ENCODE measurements around the gene ZC3H8.

The ZC3H8 gene

GRCh38 chr2:112163541-112163981 is 91.3 kb downstream of the ZC3H8 start:
- Histone ChIP-seq H3K36me3 (no peaks in the 10 kb centered on the region), H3K4me3 (no peak overlapping the region), H3K27ac (no peak overlapping the region), H3K9me3 (no peaks in the 10 kb centered on the region), H3K27me3 (no peaks in the 10 kb centered on the region), H3K4me1 (no peaks in the 10 kb centered on the region)
- DNase-seq, result peak in 1 of 2 donors; percentile 38
- TF ChIP-seq, protein P1, sequence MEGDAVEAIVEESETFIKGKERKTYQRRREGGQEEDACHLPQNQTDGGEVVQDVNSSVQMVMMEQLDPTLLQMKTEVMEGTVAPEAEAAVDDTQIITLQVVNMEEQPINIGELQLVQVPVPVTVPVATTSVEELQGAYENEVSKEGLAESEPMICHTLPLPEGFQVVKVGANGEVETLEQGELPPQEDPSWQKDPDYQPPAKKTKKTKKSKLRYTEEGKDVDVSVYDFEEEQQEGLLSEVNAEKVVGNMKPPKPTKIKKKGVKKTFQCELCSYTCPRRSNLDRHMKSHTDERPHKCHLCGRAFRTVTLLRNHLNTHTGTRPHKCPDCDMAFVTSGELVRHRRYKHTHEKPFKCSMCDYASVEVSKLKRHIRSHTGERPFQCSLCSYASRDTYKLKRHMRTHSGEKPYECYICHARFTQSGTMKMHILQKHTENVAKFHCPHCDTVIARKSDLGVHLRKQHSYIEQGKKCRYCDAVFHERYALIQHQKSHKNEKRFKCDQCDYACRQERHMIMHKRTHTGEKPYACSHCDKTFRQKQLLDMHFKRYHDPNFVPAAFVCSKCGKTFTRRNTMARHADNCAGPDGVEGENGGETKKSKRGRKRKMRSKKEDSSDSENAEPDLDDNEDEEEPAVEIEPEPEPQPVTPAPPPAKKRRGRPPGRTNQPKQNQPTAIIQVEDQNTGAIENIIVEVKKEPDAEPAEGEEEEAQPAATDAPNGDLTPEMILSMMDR (IDR thresholded peaks at IDR 0.05), result no peak
- intact Hi-C loops (cut with DNase I; ENCODE audit: low total_unique reads), result no loop called here

GRCh38 chr2:112162956-112163355 is 91.9 kb downstream of the ZC3H8 start:
- peak in 1 of 2 donors; percentile 28 for DNase-seq
- Histone ChIP-seq H3K9me3 (no peaks in the 10 kb centered on the region), H3K4me1 (no peaks in the 10 kb centered on the region), H3K36me3 (no peaks in the 10 kb centered on the region), H3K27ac (no peak overlapping the region), H3K4me3 (no peak overlapping the region), H3K27me3 (no peaks in the 10 kb centered on the region)
- TF ChIP-seq, protein P1 (IDR thresholded peaks at IDR 0.05), result no peak
- intact Hi-C loops (cut with DNase I; ENCODE audit: low total_unique reads), result no loop called here

DNA sequence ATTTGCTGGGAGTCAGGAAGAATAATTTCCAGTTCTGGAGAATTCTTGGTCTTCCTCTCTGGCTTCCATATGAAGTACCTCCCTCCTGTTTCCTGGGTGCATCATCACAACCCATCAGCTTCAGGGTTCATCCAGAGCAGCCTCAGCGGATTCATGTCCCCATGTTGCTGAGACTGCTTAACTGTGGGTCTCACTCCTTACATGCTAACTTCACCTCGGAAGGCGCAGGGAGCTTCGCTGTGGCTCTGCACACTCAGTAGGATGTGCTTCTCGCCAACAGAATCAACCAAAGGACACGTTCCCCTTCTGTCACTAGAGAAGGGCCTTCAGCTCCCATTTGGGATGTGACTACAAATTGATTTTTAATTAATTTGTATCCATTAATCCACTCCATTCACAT is 92.5 kb downstream of the ZC3H8 start:
- Histone ChIP-seq H3K4me1 (no peaks in the 10 kb centered on the region), H3K27me3 (no peaks in the 10 kb centered on the region), H3K4me3 (no peak overlapping the region), H3K27ac (no peak overlapping the region), H3K36me3 (no peaks in the 10 kb centered on the region), H3K9me3 (no peaks in the 10 kb centered on the region)
- TF ChIP-seq, protein P1 (IDR thresholded peaks at IDR 0.05), result no peak
- DNase-seq, result peak in 1 of 2 donors; percentile 27
- intact Hi-C loops (cut with DNase I; ENCODE audit: low total_unique reads), result no loop called here

Measured in tibial artery (tissue), 4 donors.